Measurements from ENCODE around the gene GTPBP6. TPM values are rescaled to one million over a fixed set of nuclear protein-coding genes. Genes with fewer than 3 reads are reported as not detected.

GTPBP6 gene
- total RNA-seq, 2 donors from 2014 or later = 32.6 to 33.5 TPM

DNA sequence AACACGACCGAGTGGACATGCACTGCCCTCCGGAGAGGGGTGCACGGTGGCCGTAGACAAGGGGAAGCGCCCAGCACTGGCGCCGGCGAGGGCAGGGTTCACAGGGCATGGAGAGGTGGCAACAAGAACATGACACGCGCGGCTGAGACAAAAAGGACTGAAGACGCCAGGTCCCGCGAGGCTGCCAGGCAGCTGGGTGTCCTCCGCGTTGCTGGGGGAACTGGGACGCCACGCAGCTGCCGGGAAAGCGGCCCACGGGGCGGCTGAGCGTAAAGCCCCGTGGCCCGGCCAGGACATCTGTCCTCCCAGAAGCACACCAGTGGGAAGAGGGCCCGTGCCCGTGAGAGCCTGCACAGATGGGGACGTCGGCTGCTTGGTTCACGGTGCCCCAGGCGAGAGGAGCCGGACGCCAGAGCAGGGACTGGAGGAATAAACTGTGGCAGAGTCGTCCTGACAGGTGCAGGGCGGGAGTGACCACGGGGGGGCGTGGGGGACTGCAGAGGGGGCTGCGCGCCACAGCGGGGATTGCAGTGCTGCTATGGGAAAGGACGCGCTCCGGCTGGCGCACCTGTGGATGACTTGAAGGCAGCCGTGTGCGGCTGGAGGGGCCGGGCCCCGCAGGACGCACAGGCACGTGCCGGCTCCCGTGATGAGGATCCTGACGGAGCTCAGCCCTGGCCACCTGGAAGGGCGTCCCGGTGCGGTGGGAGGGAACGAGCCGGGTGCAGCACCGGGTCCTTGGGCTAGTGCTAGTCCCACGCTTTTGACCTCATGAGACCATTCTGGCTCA lies 32.1 kb upstream of the GTPBP6 start:
- ATAC-seq (ENCODE audit: insufficient number of reproducible peaks, low FRiP score, low read depth) (no peak), DNase-seq (ENCODE audit: low spot score) (no peak)
- H3K4me3 ChIP-seq = no peak overlapping the region
- H3K4me1 ChIP-seq (ENCODE audit: control insufficient read depth in 1 of 2, low read depth in 2 of 2) = no peaks in the 10 kb centered on the region
- H3K9me3 ChIP-seq = no peaks in the 10 kb centered on the region
- H3K27me3 ChIP-seq (replicated peaks; ENCODE audit: insufficient read depth) = no peaks in the 10 kb centered on the region
- peaks cover 3% of the 10 kb centered on the region for H3K36me3 ChIP-seq
- no peak overlapping the region for H3K27ac ChIP-seq
- TF ChIP-seq, protein P1, sequence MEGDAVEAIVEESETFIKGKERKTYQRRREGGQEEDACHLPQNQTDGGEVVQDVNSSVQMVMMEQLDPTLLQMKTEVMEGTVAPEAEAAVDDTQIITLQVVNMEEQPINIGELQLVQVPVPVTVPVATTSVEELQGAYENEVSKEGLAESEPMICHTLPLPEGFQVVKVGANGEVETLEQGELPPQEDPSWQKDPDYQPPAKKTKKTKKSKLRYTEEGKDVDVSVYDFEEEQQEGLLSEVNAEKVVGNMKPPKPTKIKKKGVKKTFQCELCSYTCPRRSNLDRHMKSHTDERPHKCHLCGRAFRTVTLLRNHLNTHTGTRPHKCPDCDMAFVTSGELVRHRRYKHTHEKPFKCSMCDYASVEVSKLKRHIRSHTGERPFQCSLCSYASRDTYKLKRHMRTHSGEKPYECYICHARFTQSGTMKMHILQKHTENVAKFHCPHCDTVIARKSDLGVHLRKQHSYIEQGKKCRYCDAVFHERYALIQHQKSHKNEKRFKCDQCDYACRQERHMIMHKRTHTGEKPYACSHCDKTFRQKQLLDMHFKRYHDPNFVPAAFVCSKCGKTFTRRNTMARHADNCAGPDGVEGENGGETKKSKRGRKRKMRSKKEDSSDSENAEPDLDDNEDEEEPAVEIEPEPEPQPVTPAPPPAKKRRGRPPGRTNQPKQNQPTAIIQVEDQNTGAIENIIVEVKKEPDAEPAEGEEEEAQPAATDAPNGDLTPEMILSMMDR (IDR thresholded peaks at IDR 0.05) = no peak

DNA sequence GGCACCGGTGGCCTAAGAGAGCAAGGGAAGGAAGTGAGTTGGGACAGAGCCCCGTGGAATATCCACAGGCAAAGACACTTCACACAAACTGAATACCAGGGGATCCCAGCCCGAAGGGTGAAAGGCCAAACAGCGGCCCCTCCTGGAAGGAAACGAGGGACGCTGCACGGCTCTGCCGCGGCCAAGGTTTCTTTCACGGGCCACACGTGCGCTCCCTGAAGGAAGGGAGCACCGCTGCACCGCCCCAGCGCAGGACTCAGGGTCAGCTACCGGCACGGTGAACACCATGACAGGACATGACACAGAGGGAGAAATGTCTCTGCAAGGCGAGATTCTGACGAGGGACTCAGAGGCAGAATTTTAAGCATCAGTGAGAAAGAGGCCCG lies 31.5 kb upstream of the GTPBP6 start:
- Histone ChIP-seq H3K27ac (no peak overlapping the region), H3K27me3 (replicated peaks; ENCODE audit: insufficient read depth) (no peaks in the 10 kb centered on the region), H3K36me3 (peaks cover 3% of the 10 kb centered on the region), H3K9me3 (no peaks in the 10 kb centered on the region), H3K4me1 (ENCODE audit: control insufficient read depth in 1 of 2, low read depth in 2 of 2) (no peaks in the 10 kb centered on the region), H3K4me3 (no peak overlapping the region)
- no peak for ATAC-seq (ENCODE audit: insufficient number of reproducible peaks, low FRiP score, low read depth)
- TF ChIP-seq, protein P1 (IDR thresholded peaks at IDR 0.05) = no peak
- DNase-seq (ENCODE audit: low spot score) = no peak

DNA sequence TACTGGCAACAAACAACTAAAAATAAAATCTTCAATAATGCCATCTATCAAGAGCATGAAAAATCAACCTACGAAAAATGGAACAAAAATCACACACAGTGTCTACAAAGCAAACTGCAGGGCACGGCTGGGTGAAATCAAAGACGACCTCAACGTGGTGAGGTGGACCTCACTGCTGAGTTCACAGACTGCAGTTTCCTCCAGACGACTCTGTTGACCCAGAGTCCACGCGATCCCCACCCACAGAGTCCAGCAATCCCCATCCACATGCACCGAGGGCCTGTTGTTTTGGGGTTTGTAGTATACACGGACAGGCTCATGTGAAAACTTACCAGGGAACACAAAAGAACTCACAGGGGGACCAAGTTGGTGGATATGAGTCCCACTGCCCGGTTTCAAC lies 31.1 kb upstream of the GTPBP6 start:
- Histone ChIP-seq H3K9me3 (no peaks in the 10 kb centered on the region), H3K36me3 (peaks cover 3% of the 10 kb centered on the region), H3K4me3 (no peak overlapping the region), H3K27me3 (replicated peaks; ENCODE audit: insufficient read depth) (no peaks in the 10 kb centered on the region), H3K27ac (no peak overlapping the region), H3K4me1 (ENCODE audit: control insufficient read depth in 1 of 2, low read depth in 2 of 2) (no peaks in the 10 kb centered on the region)
- TF ChIP-seq, protein P1 (IDR thresholded peaks at IDR 0.05) = no peak
- no peak for ATAC-seq (ENCODE audit: insufficient number of reproducible peaks, low FRiP score, low read depth)
- DNase-seq (ENCODE audit: low spot score) = no peak

DNA sequence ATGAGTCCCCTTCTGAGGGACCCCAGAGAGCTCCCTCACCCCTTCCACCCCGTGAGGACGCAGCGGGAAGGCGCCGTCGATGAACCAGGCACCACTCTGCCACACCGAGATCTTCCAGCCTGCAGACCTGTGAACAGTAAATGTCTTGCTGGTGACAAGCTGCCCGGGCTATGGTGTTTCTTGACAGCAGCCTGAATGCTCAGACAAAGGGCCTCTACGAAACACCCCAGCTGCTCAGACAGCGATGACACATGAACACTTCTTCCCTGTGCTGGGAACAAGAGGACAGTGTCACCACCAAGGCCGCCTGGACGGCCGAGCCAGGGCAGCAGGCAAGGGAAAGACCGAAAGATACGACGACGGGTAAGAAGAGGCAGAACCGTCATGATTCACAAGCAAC lies 30.6 kb upstream of the GTPBP6 start:
- ATAC-seq (ENCODE audit: insufficient number of reproducible peaks, low FRiP score, low read depth) (no peak), DNase-seq (ENCODE audit: low spot score) (no peak)
- Histone ChIP-seq H3K4me1 (ENCODE audit: control insufficient read depth in 1 of 2, low read depth in 2 of 2) (no peaks in the 10 kb centered on the region), H3K36me3 (peaks cover 3% of the 10 kb centered on the region), H3K27ac (no peak overlapping the region), H3K27me3 (replicated peaks; ENCODE audit: insufficient read depth) (no peaks in the 10 kb centered on the region), H3K9me3 (no peaks in the 10 kb centered on the region), H3K4me3 (no peak overlapping the region)
- TF ChIP-seq, protein P1 (IDR thresholded peaks at IDR 0.05) = no peak

DNA sequence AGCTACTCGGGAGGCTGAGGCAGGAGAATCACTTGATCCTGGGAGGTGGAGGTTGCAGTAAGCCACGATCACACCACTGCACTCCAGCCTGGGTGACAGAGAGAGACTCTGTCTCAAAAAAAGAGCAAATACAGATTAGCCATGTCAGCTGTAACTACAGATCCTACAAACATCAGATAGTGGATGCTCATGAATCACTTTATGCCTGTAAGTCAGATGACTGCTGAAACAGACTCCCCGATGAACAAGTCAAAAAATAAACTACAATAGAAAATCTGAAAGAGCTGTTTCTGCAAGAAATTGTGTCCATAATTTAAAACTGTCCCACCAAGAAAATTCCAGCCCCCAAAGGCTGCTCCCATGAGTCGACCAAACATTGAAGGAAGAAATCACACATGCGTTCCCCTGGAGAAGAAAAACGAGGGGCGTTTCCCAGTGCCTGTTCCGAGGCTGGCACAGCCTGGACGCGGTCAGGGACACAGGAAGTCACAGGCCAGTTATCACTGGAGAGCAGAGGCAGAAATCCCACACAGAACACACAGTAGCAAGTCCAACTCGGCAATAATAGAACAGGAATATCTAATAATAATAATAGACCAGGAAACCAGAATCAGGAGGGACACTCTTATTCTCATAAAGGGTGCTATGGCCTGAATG lies 30.0 kb upstream of the GTPBP6 start:
- H3K27me3 ChIP-seq (replicated peaks; ENCODE audit: insufficient read depth) = no peaks in the 10 kb centered on the region
- peaks cover 3% of the 10 kb centered on the region for H3K36me3 ChIP-seq
- no peaks in the 10 kb centered on the region for H3K4me1 ChIP-seq (ENCODE audit: control insufficient read depth in 1 of 2, low read depth in 2 of 2)
- no peak for ATAC-seq (ENCODE audit: insufficient number of reproducible peaks, low FRiP score, low read depth)
- H3K4me3 ChIP-seq = no peak overlapping the region
- H3K27ac ChIP-seq = no peak overlapping the region
- no peaks in the 10 kb centered on the region for H3K9me3 ChIP-seq
- DNase-seq (ENCODE audit: low spot score) = no peak
- TF ChIP-seq, protein P1 (IDR thresholded peaks at IDR 0.05) = no peak

Data from thoracic aorta (tissue), 2 donors.